K562 (cell line): ENCODE measurements around the gene MATN4. TPM values are rescaled to one million over a fixed set of nuclear protein-coding genes. Genes with fewer than 3 reads are reported as not detected.

Source experiments
- ATAC-seq: fragments of 200-7000 bp; cut with Tn5 transposase; 3 replicates; pipeline ENCODE4 v1.9.1; 2020; ENCODE audit warnings: moderate library complexity
- BruUV-seq: library from RNA; stranded (reverse); fragments of 400-500 nt; replicated peaks from 2 replicates; lab custom pipeline; 2021; lab: Mats Ljungman, UMichigan
- CTCF ChIA-PET: fragments of 300-600 bp; formaldehyde crosslinking; extraction: SDS; loops from one replicate; lab custom pipeline; 2021; ENCODE audit warnings: low intra/inter-chr PET ratio; lab: Yijun Ruan, JAX
- POLR2A ChIA-PET: fragments of 300-600, 350-650 bp; sonication (Branson Sonifier 250); formaldehyde crosslinking; extraction: SDS; loops from one replicate; lab custom pipeline; 2021; ENCODE audit warnings: antibody characterized with exemption, inconsistent platforms; lab: Yijun Ruan, JAX
- DNase-seq, 4 experiments: peaks; one replicate each; pipeline versions ENCODE4 v3.0.0 to v3.0.0-alpha.2; 2011 to 2018; ENCODE audit warnings: low spot score in 3 of 4, mixed read lengths in 3 of 4; ENCODE audit errors: extremely low read depth in 1 of 4
- FAIRE-seq: peaks from 2 replicates; lab custom pipeline; 2011; peaks lifted over from hg19 to GRCh38; lab: Jason Lieb, UNC
- H2AFZ ChIP-seq: 2 replicates; pipeline ENCODE4 v1.6.0; 2011; ENCODE audit warnings: low read depth, low read length, control low read depth, inconsistent platforms
- H3K27ac ChIP-seq: fragments of 200-600 bp; 3 replicates; pipeline ENCODE4 v1.8.0; 2011; ENCODE audit warnings: low read depth, mild to moderate bottlenecking, control low read depth, inconsistent platforms, low read length, moderate library complexity, mixed read lengths; ENCODE audit errors: extremely low read depth
- H3K27me3 ChIP-seq, 2 experiments: fragments of 300-600 bp in 1 of 2; 2 replicates in 1 of 2; 3 replicates in 1 of 2; pipeline versions ENCODE4 v1.6.0 to v1.8.0; 2011; ENCODE audit warnings: inconsistent platforms in 2 of 2, low read length in 2 of 2, mild to moderate bottlenecking in 1 of 2, mixed read lengths in 1 of 2, moderate library complexity in 1 of 2; ENCODE audit not compliant: control insufficient read depth in 2 of 2, insufficient read depth in 2 of 2
- H3K36me3 ChIP-seq: fragments of 300-600 bp; 3 replicates; pipeline ENCODE4 v1.8.0; 2011; ENCODE audit warnings: mild to moderate bottlenecking, low read length, inconsistent platforms; ENCODE audit not compliant: control insufficient read depth, insufficient read depth
- H3K4me1 ChIP-seq, 2 experiments: fragments of 200-600 bp in 1 of 2; replicated peaks in 1 of 2; 2 replicates in 1 of 2; 3 replicates in 1 of 2; pipeline versions ENCODE4 v1.5.1 to v1.8.0; 2011; ENCODE audit warnings: inconsistent platforms in 2 of 2, low read length in 2 of 2, mild to moderate bottlenecking in 1 of 2, mixed read lengths in 1 of 2, moderate library complexity in 1 of 2; ENCODE audit not compliant: control insufficient read depth in 2 of 2, insufficient read depth in 2 of 2
- H3K4me2 ChIP-seq: 2 replicates; pipeline ENCODE4 v1.6.1; 2011; ENCODE audit warnings: low read length, control low read depth, inconsistent platforms, mixed read lengths; ENCODE audit not compliant: insufficient read depth
- H3K4me3 ChIP-seq: fragments of 200-600 bp; sonication (generic), shearing (Covaris generic); 2 replicates; pipeline ENCODE4 v1.5.1; 2016; ENCODE audit warnings: control low read depth, inconsistent platforms
- H3K79me2 ChIP-seq: fragments of 200-600 bp; 3 replicates; pipeline ENCODE4 v1.8.0; 2011; ENCODE audit warnings: low read length, inconsistent platforms; ENCODE audit not compliant: control insufficient read depth, insufficient read depth
- H3K9ac ChIP-seq, 2 experiments: 2 replicates each; pipeline versions ENCODE4 v1.6.0 to v1.6.1; 2011; ENCODE audit warnings: low read depth in 2 of 2, low read length in 2 of 2, control low read depth in 1 of 2, inconsistent platforms in 1 of 2, mild to moderate bottlenecking in 1 of 2, mixed read lengths in 1 of 2; ENCODE audit not compliant: insufficient read depth in 1 of 2
- H3K9me1 ChIP-seq: one replicate; pipeline ENCODE4 v1.6.0; 2011; ENCODE audit warnings: inconsistent platforms, mild to moderate bottlenecking, low read length, moderate library complexity; ENCODE audit not compliant: control insufficient read depth, insufficient read depth
- H3K9me3 ChIP-seq: replicated peaks from 2 replicates; pipeline ENCODE4 v1.5.1; 2011; ENCODE audit warnings: low read depth, low read length, inconsistent platforms; ENCODE audit not compliant: control insufficient read depth, insufficient read depth
- H4K20me1 ChIP-seq: replicated peaks from 2 replicates; pipeline ENCODE4 v1.6.1; 2011; ENCODE audit warnings: low read length, inconsistent platforms, mixed read lengths; ENCODE audit not compliant: control insufficient read depth, insufficient read depth
- CREBBP ChIP-seq: IDR thresholded peaks from one replicate; pipeline ENCODE4 v1.6.1; 2012; ENCODE audit warnings: low read depth, mild to moderate bottlenecking, control low read depth, inconsistent platforms, low read length
- NFIC ChIP-seq: fragments of 450-650 bp; IDR thresholded peaks from 2 replicates; pipeline ENCODE4 v1.6.1; 2017; ENCODE audit warnings: mild to moderate bottlenecking, inconsistent platforms
- NR2C1 ChIP-seq, 2 experiments: fragments of 450-650 bp; IDR thresholded peaks; 2 replicates each; pipeline ENCODE4 v1.6.1; 2017; ENCODE audit warnings: mild to moderate bottlenecking in 2 of 2, antibody characterized with exemption in 1 of 2, inconsistent platforms in 1 of 2, missing compliant biosample characterization in 1 of 2, missing genetic modification characterization in 1 of 2
- TARDBP ChIP-seq: fragments of 450-650 bp; IDR thresholded peaks from 2 replicates; pipeline ENCODE4 v1.6.1; 2016
- ZFPM2 ChIP-seq: fragments of 250-450 bp; sonication (Bioruptor Pico); IDR thresholded peaks from 2 replicates; pipeline ENCODE4 v1.5.1; 2022; ENCODE audit warnings: mild to moderate bottlenecking
- WGBS: fragments of 100-300 bp; shearing (Covaris generic); methylation state at CpG from one replicate; pipeline ENCODE4 v1.1.6; 2016; ENCODE audit warnings: low coverage, mixed read lengths; ENCODE audit not compliant: insufficient coverage; ENCODE audit errors: missing lambda C conversion rate; 5-methylcytosine and 5-hydroxymethylcytosine counted together
- in situ Hi-C: fragments of 300-500 bp; cut with MboI; formaldehyde crosslinking; loops from 4 replicates; pipeline ENCODE4 v1.15.0; 2018; ENCODE audit warnings: inconsistent platforms, mixed read lengths
- intact Hi-C: fragments of 100-400 bp; cut with micrococcal nuclease; formaldehyde crosslinking; loops from 2 replicates; pipeline ENCODE4 v1.14.2; 2022
- polyA plus RNA-seq, 8 experiments: library from polyadenylated mRNA; depleted of rRNA in 4 of 8; stranded (reverse) in 5 of 8; unstranded in 3 of 8; fragments of >200 nt; fragmentation: Nextera tagmentation in 2 of 8; fragmentation: Illumina TruSeq in 1 of 8; extraction: Ambion mirVana in 2 of 8; extraction: Trizol in 1 of 8; gene quantifications; 2 replicates each; pipeline versions ENCODE4 v1.2.1 to v1.2.3, GENCODE V29; 2011 to 2014; ENCODE audit warnings: inconsistent platforms in 1 of 8, missing spikeins in 1 of 8
- total RNA-seq, 7 experiments: library from RNA; depleted of rRNA in 6 of 7; stranded (reverse); fragments of >200 nt in 6 of 7; fragmentation: Illumina TruSeq in 2 of 7; extraction: Trizol in 2 of 7; gene quantifications; 2 replicates each; pipeline versions ENCODE4 v1.2.1 to v1.2.3, GENCODE V29; 2011 to 2021; ENCODE audit warnings: low replicate concordance in 1 of 7
- TF ChIP-seq, protein P1 (sequence below), 2 experiments: fragments of 450-650 bp in 1 of 2; IDR thresholded peaks; 2 replicates each; pipeline ENCODE4 v1.6.1; 2011 to 2017; ENCODE audit warnings: low read depth in 2 of 2, antibody characterized with exemption in 1 of 2, borderline replicate concordance in 1 of 2, low read length in 1 of 2, mild to moderate bottlenecking in 1 of 2, mixed read lengths in 1 of 2; ENCODE audit not compliant: control insufficient read depth in 1 of 2
- TF ChIP-seq, protein P2 (sequence below), 2 experiments: IDR thresholded peaks; 2 replicates each; pipeline ENCODE4 v1.6.1; 2012; ENCODE audit warnings: improper control_type of control experiment in 2 of 2, low read depth in 2 of 2, low read length in 2 of 2, borderline replicate concordance in 1 of 2
- TF ChIP-seq, protein P3 (sequence below): sonication (generic); formaldehyde crosslinking; IDR thresholded peaks from 2 replicates; pipeline ENCODE4 v1.8.0; 2022; ENCODE audit warnings: missing genetic modification reagents, mild to moderate bottlenecking, borderline replicate concordance

Gene MATN4
- total and polyA plus RNA-seq, 9 of the 15 experiments (the other 6 are each of a cell fraction or from before 2014, with no cell fraction given) = 0.09 TPM; not detected in 8

DNA sequence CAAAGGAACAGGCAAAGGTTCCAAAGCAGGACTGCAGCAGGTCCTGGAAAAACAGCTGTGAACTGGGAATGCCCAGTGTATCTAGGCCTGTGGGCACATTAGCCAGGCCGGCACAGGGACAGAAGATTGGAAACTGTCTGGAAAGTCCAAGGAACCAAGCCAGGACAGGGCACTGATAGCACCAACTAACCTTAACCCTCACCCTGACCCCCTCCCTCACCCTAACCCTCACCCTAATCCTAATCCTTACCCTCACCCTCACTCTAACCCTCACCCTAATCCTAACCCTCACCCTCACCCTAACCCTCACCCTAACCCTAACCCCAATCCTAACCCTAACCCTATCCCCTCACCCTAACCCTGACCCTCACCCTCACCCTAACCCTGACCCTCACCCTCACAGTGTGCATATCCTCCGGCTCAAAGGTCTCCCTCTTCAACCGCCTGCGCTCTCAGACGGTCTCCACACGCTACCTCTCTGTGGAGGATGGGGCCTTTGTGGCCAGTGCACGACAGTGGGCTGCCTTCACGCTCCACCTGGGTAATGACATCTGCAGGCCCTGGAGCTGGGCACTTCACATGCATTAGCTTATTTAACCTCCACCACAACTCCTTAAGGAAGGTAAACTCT lies 5.1 kb upstream of the MATN4 start:
- ATAC-seq (no peak), FAIRE-seq (no peak), DNase-seq (no peak)
- H3K9me3 ChIP-seq = no peaks in the 10 kb centered on the region
- WGBS = 9% methylated on average over 8 of the region's 8 CpGs
- H3K79me2 ChIP-seq = no peaks in the 10 kb centered on the region
- ChIA-PET CTCF (no interaction called here), POLR2A (no interaction called here)
- H3K9me1 ChIP-seq = peaks cover 3% of the 10 kb centered on the region
- BruUV-seq = no TSS peak
- peaks cover 13 to 58% of the 10 kb centered on the region in 2 experiments; a peak in 4 of 5 replicates for H3K27me3 ChIP-seq
- in situ Hi-C loops = no loop called here
- no peak overlapping the region for H3K4me2 ChIP-seq
- H3K4me1 ChIP-seq = peaks cover 0 to 27% of the 10 kb centered on the region in 2 experiments; a peak in 2 of 5 replicates
- H3K27ac ChIP-seq = no peak overlapping the region
- no peaks in the 10 kb centered on the region for H3K36me3 ChIP-seq
- H4K20me1 ChIP-seq = peaks cover 5% of the 10 kb centered on the region
- TF ChIP-seq, protein P1, sequence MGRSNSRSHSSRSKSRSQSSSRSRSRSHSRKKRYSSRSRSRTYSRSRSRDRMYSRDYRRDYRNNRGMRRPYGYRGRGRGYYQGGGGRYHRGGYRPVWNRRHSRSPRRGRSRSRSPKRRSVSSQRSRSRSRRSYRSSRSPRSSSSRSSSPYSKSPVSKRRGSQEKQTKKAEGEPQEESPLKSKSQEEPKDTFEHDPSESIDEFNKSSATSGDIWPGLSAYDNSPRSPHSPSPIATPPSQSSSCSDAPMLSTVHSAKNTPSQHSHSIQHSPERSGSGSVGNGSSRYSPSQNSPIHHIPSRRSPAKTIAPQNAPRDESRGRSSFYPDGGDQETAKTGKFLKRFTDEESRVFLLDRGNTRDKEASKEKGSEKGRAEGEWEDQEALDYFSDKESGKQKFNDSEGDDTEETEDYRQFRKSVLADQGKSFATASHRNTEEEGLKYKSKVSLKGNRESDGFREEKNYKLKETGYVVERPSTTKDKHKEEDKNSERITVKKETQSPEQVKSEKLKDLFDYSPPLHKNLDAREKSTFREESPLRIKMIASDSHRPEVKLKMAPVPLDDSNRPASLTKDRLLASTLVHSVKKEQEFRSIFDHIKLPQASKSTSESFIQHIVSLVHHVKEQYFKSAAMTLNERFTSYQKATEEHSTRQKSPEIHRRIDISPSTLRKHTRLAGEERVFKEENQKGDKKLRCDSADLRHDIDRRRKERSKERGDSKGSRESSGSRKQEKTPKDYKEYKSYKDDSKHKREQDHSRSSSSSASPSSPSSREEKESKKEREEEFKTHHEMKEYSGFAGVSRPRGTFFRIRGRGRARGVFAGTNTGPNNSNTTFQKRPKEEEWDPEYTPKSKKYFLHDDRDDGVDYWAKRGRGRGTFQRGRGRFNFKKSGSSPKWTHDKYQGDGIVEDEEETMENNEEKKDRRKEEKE (IDR thresholded peaks at IDR 0.05; ENCODE audit: borderline replicate concordance in 1 of 2, control insufficient read depth in 1 of 2, low read depth in 2 of 2, low read length in 1 of 2) = no peak
- TF ChIP-seq, protein P2, sequence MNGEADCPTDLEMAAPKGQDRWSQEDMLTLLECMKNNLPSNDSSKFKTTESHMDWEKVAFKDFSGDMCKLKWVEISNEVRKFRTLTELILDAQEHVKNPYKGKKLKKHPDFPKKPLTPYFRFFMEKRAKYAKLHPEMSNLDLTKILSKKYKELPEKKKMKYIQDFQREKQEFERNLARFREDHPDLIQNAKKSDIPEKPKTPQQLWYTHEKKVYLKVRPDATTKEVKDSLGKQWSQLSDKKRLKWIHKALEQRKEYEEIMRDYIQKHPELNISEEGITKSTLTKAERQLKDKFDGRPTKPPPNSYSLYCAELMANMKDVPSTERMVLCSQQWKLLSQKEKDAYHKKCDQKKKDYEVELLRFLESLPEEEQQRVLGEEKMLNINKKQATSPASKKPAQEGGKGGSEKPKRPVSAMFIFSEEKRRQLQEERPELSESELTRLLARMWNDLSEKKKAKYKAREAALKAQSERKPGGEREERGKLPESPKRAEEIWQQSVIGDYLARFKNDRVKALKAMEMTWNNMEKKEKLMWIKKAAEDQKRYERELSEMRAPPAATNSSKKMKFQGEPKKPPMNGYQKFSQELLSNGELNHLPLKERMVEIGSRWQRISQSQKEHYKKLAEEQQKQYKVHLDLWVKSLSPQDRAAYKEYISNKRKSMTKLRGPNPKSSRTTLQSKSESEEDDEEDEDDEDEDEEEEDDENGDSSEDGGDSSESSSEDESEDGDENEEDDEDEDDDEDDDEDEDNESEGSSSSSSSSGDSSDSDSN (IDR thresholded peaks at IDR 0.05; ENCODE audit: borderline replicate concordance in 1 of 2, low read depth in 2 of 2, low read length in 2 of 2) = no peak
- TF ChIP-seq, protein P3, sequence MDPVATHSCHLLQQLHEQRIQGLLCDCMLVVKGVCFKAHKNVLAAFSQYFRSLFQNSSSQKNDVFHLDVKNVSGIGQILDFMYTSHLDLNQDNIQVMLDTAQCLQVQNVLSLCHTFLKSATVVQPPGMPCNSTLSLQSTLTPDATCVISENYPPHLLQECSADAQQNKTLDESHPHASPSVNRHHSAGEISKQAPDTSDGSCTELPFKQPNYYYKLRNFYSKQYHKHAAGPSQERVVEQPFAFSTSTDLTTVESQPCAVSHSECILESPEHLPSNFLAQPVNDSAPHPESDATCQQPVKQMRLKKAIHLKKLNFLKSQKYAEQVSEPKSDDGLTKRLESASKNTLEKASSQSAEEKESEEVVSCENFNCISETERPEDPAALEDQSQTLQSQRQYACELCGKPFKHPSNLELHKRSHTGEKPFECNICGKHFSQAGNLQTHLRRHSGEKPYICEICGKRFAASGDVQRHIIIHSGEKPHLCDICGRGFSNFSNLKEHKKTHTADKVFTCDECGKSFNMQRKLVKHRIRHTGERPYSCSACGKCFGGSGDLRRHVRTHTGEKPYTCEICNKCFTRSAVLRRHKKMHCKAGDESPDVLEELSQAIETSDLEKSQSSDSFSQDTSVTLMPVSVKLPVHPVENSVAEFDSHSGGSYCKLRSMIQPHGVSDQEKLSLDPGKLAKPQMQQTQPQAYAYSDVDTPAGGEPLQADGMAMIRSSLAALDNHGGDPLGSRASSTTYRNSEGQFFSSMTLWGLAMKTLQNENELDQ (CRISPR knock-in tag) = no peak
- TF ChIP-seq NR2C1 (IDR thresholded peaks at IDR 0.05) (no peak), NR2C1 (tag; IDR thresholded peaks at IDR 0.05) (no peak), ZFPM2 (CRISPR knock-in tag) (no peak), CREBBP (peak; percentile 66), TARDBP (no peak), NFIC (no peak)
- no peak overlapping the region for H3K4me3 ChIP-seq
- intact Hi-C loops = loop anchor here (10.0 kb wide), 1 partner anchor 232 kb away; the partner anchor contains the start of gene EPPIN
- no peak overlapping the region for H2AFZ ChIP-seq
- no peak overlapping the region for H3K9ac ChIP-seq
